Uterus (tissue), 2 donors: Measurements from ENCODE around the gene CLMP.

ENCODE experiments used
- POLR2A ChIP-seq, 2 donors: fragments of 450-650 bp; IDR thresholded peaks; one replicate each; pipeline ENCODE4 v1.6.1; 2016; ENCODE audit warnings: antibody characterized with exemption in 2 of 2, mild to moderate bottlenecking in 1 of 2, moderate library complexity in 1 of 2
- TF ChIP-seq, protein P1 (sequence below), 4 experiments: fragments of 200-600 bp in 2 of 4; fragments of 450-650 bp in 2 of 4; sonication (generic) in 2 of 4; IDR thresholded peaks; one replicate each; pipeline ENCODE4 v1.5.1; 2016 to 2019; ENCODE audit warnings: antibody characterized with exemption in 4 of 4, mild to moderate bottlenecking in 2 of 4, moderate library complexity in 1 of 4

- TF ChIP-seq, protein P1, sequence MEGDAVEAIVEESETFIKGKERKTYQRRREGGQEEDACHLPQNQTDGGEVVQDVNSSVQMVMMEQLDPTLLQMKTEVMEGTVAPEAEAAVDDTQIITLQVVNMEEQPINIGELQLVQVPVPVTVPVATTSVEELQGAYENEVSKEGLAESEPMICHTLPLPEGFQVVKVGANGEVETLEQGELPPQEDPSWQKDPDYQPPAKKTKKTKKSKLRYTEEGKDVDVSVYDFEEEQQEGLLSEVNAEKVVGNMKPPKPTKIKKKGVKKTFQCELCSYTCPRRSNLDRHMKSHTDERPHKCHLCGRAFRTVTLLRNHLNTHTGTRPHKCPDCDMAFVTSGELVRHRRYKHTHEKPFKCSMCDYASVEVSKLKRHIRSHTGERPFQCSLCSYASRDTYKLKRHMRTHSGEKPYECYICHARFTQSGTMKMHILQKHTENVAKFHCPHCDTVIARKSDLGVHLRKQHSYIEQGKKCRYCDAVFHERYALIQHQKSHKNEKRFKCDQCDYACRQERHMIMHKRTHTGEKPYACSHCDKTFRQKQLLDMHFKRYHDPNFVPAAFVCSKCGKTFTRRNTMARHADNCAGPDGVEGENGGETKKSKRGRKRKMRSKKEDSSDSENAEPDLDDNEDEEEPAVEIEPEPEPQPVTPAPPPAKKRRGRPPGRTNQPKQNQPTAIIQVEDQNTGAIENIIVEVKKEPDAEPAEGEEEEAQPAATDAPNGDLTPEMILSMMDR (IDR thresholded peaks at IDR 0.05): no peak
- no peak for TF ChIP-seq POLR2A (IDR thresholded peaks at IDR 0.05)
Measured at GRCh38 chr11:123213307-123213771, 18.3 kb upstream of the CLMP start.
